ENCODE measurements around the gene PPP1R2. TPM values are rescaled to one million over a fixed set of nuclear protein-coding genes. Genes with fewer than 3 reads are reported as not detected.

PPP1R2 gene
- total RNA-seq, 4 donors from 2014 or later, result 31.8 to 60.5 (median 46.1) TPM

- intact Hi-C loops (cut with DNase I), result no loop called here
- H3K36me3 ChIP-seq, result peaks cover 0 to 4% (median 0%) of the 10 kb centered on the region in 3 donors
- 89 to 93% methylated on average over 9 to 12 of the region's 12 CpGs for WGBS, 2 donors
- TF ChIP-seq CTCF (IDR thresholded peaks at IDR 0.05) (no peak), POLR2A (IDR thresholded peaks at IDR 0.05) (no peak)
- no peaks in the 10 kb centered on the region for H3K9me3 ChIP-seq
- no peak overlapping the region for H3K27ac ChIP-seq
- H3K27me3 ChIP-seq, result no peaks in the 10 kb centered on the region
- DNase-seq, result no peak
- H3K4me3 ChIP-seq, result no peak overlapping the region
- peaks cover 0 to 7% (median 4%) of the 10 kb centered on the region in 3 donors for H3K4me1 ChIP-seq
These were observed 36.2 kb upstream of the PPP1R2 start for GRCh38 chr3:195579281-195579680.

- no peak for DNase-seq
- 75 to 94% methylated on average over 4 to 6 of the region's 6 CpGs for WGBS, 2 donors
- intact Hi-C loops (cut with DNase I), result no loop called here
- Histone ChIP-seq H3K4me3 (no peak overlapping the region), H3K36me3 (peaks cover 0 to 4% (median 0%) of the 10 kb centered on the region in 3 donors), H3K9me3 (no peaks in the 10 kb centered on the region), H3K27me3 (no peaks in the 10 kb centered on the region), H3K4me1 (peaks cover 0 to 4% (median 0%) of the 10 kb centered on the region in 3 donors), H3K27ac (no peak overlapping the region)
- TF ChIP-seq POLR2A (IDR thresholded peaks at IDR 0.05), result no peak
- no peak for TF ChIP-seq CTCF (IDR thresholded peaks at IDR 0.05)
These were observed 35.4 kb upstream of the PPP1R2 start for GRCh38 chr3:195578565-195578964.

- H3K27me3 ChIP-seq, result no peaks in the 10 kb centered on the region
- no peak overlapping the region for H3K4me3 ChIP-seq
- WGBS, 2 donors, result 69 to 77% methylated on average over 9 of the region's 9 CpGs
- H3K27ac ChIP-seq, result no peak overlapping the region
- no peaks in the 10 kb centered on the region for H3K9me3 ChIP-seq
- TF ChIP-seq POLR2A (IDR thresholded peaks at IDR 0.05) (no peak), CTCF (IDR thresholded peaks at IDR 0.05) (no peak)
- DNase-seq, result no peak
- peaks cover 0 to 4% (median 0%) of the 10 kb centered on the region in 3 donors for H3K36me3 ChIP-seq
- intact Hi-C loops (cut with DNase I), result no loop called here
- peaks cover 0 to 4% (median 0%) of the 10 kb centered on the region in 3 donors for H3K4me1 ChIP-seq
These were observed 34.6 kb upstream of the PPP1R2 start for GRCh38 chr3:195577645-195578177.

GRCh38 chr3:195574497-195575304 lies 31.6 kb upstream of the PPP1R2 start:
- no peak for DNase-seq
- no peaks in the 10 kb centered on the region for H3K27me3 ChIP-seq
- no peaks in the 10 kb centered on the region for H3K9me3 ChIP-seq
- H3K4me1 ChIP-seq, result no peaks in the 10 kb centered on the region
- intact Hi-C loops (cut with DNase I), result no loop called here
- no peak overlapping the region for H3K4me3 ChIP-seq
- TF ChIP-seq POLR2A (IDR thresholded peaks at IDR 0.05), result no peak
- TF ChIP-seq CTCF (IDR thresholded peaks at IDR 0.05), result no peak
- 74 to 79% methylated on average over 8 of the region's 8 CpGs for WGBS, 2 donors
- H3K36me3 ChIP-seq, result peaks cover 0 to 4% (median 0%) of the 10 kb centered on the region in 3 donors
- H3K27ac ChIP-seq, result no peak overlapping the region

Data from esophagus squamous epithelium (tissue), 5 donors.